SK-N-SH treated with all-trans-retinoic acid at 6 μM for 48 hours (cell line): Measurements from ENCODE around the gene KDM2B.

Source experiments
- ARNTL ChIP-seq: fragments of 450-650 bp; formaldehyde crosslinking; IDR thresholded peaks from 2 replicates; pipeline ENCODE4 v1.5.0; 2020; ENCODE audit warnings: low read depth, mild to moderate bottlenecking, moderate library complexity, borderline replicate concordance
- BACH2 ChIP-seq: fragments of 250-450 bp; sonication (Bioruptor Pico); IDR thresholded peaks from 2 replicates; pipeline ENCODE4 v1.9.0; 2021; ENCODE audit warnings: mild to moderate bottlenecking, borderline replicate concordance
- CSDC2 ChIP-seq: fragments of 250-450 bp; sonication (Bioruptor Pico); IDR thresholded peaks from 2 replicates; pipeline ENCODE4 v1.5.0; 2020; ENCODE audit warnings: mild to moderate bottlenecking, moderate library complexity
- ESRRG ChIP-seq: fragments of 250-450 bp; sonication (Bioruptor Pico); IDR thresholded peaks from 2 replicates; pipeline ENCODE4 v1.6.1; 2021; ENCODE audit warnings: mild to moderate bottlenecking
- ISL1 ChIP-seq: fragments of 250-450 bp; sonication (Bioruptor Pico); IDR thresholded peaks from 2 replicates; pipeline ENCODE4 v2.1.2; 2022; ENCODE audit warnings: mild to moderate bottlenecking, moderate library complexity
- OSR1 ChIP-seq: fragments of 250-450 bp; sonication (Bioruptor Pico); IDR thresholded peaks from 2 replicates; pipeline ENCODE4 v1.8.0; 2022; ENCODE audit warnings: moderate library complexity, mild to moderate bottlenecking, inconsistent platforms
- POU6F1 ChIP-seq: fragments of 250-450 bp; sonication (Bioruptor Pico); IDR thresholded peaks from 2 replicates; pipeline ENCODE4 v1.8.0; 2021; ENCODE audit warnings: low read depth, mild to moderate bottlenecking, moderate library complexity, borderline replicate concordance
- PPARA ChIP-seq: fragments of 250-450 bp; sonication (Bioruptor Pico); IDR thresholded peaks from 2 replicates; pipeline ENCODE4 v1.5.0; 2020; ENCODE audit warnings: mild to moderate bottlenecking, borderline replicate concordance
- RARB ChIP-seq: fragments of 250-450 bp; sonication (Bioruptor Pico); IDR thresholded peaks from 2 replicates; pipeline ENCODE4 v1.8.0; 2021; ENCODE audit warnings: mild to moderate bottlenecking, moderate library complexity
- ZFP3 ChIP-seq: fragments of 250-450 bp; sonication (Bioruptor Pico); IDR thresholded peaks from 2 replicates; pipeline ENCODE4 v1.5.0; 2020; ENCODE audit warnings: mild to moderate bottlenecking, moderate library complexity

- TF ChIP-seq OSR1 (CRISPR knock-in tag) (no peak), BACH2 (CRISPR knock-in tag) (no peak), POU6F1 (CRISPR knock-in tag) (no peak), ZFP3 (CRISPR knock-in tag) (no peak), ISL1 (CRISPR knock-in tag) (no peak), ARNTL (CRISPR knock-in tag) (no peak), RARB (no peak), ESRRG (CRISPR knock-in tag) (no peak), PPARA (CRISPR knock-in tag) (no peak), CSDC2 (no peak)
Observed at GRCh38 chr12:121530600-121531355, 50.0 kb downstream of the KDM2B start.
